Measurements from ENCODE around the gene TCF7L1. TPM values are rescaled to one million over a fixed set of nuclear protein-coding genes. Genes with fewer than 3 reads are reported as not detected.

Gene TCF7L1
- total and polyA plus RNA-seq, 2 of the 13 experiments (the other 11 are each of a cell fraction or from before 2014, with no cell fraction given), result 0.04 to 0.15 TPM

- no peak for TF ChIP-seq ZNF12 (CRISPR knock-in tag; IDR thresholded peaks at IDR 0.05)
These were observed 131.3 kb downstream of the TCF7L1 start (continued) for GRCh38 chr2:85264471-85264870.

DNA sequence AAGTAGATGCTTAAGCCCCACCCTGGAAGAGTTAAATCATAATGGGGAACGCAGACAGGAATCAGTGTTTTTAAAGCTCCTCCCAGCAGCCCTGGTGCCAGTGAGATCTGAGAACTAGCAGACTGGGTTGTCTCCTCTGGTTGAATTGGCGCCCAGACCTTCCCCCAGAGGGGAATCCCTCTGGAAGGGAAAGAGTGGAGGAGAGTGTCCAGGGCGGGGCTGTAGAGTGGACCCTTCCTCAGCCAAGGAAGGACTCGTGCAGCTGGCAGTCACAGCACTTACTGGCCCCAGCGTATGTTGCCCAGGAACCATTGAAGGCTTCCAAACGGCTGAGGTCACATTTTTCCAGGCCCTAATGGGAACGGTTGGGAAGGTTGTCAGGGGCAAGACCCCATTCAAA is 132.1 kb downstream of the TCF7L1 start:
- no peak overlapping the region for H2AFZ ChIP-seq (ENCODE audit: low read length)
- intact Hi-C loops (cut with micrococcal nuclease; ENCODE audit: unreplicated experiment) (no loop called here), in situ Hi-C loops (cut with HindIII; ENCODE audit: extremely low pct_ligation_motif_present, low pct_unique_long_range_greater_than_20kb) (no loop called here)
- 15% methylated on average over 7 of the region's 7 CpGs for WGBS (ENCODE audit: low lambda C conversion rate)
- no TSS peak for BruUV-seq (replicated peaks)
- no peak for FAIRE-seq
- ATAC-seq, result no peak
- DNase-seq (ENCODE audit: low spot score), result no peak
- no peak overlapping the region for H3K4me3 ChIP-seq (replicated peaks in 1 of 3; ENCODE audit: insufficient read depth in 1 of 3, low read depth in 2 of 3, low read length in 3 of 3)
- CTCF ChIA-PET (ENCODE audit: low intra/inter-chr PET ratio, low total read pairs), result interaction anchor here (1.2 to 3.6 kb wide), 3 partner anchors 15 to 34 kb away, joined by 3 to 47 read pairs (median 37); no protein-coding TSS in a partner anchor
- no peaks in the 10 kb centered on the region for H3K9me3 ChIP-seq (ENCODE audit: low read length)
- no peak overlapping the region for H3K4me2 ChIP-seq (ENCODE audit: low read depth, low read length)
- H3K4me1 ChIP-seq (ENCODE audit: insufficient read depth, low read length), result peaks cover 9% of the 10 kb centered on the region
- peaks cover 2 to 39% of the 10 kb centered on the region in 2 experiments; a peak in 3 of 5 replicates for H3K27me3 ChIP-seq (ENCODE audit: control insufficient read depth in 1 of 2, insufficient read depth in 2 of 2, low read length in 2 of 2)
- no peak overlapping the region for H3K27ac ChIP-seq (ENCODE audit: extremely low read length, insufficient read depth, low read length)
- no peaks in the 10 kb centered on the region for H3K79me2 ChIP-seq (ENCODE audit: insufficient read depth, low read length)
- no peak overlapping the region for H3K9ac ChIP-seq (ENCODE audit: insufficient read depth, low read depth, low read length)
- POLR2A ChIA-PET, result no interaction called here
- H4K20me1 ChIP-seq (ENCODE audit: insufficient read depth, low read length), result no peaks in the 10 kb centered on the region; the same call in 1 of the 2 replicates
- H3K36me3 ChIP-seq (replicated peaks in 1 of 2; ENCODE audit: control insufficient read depth in 1 of 2, insufficient read depth in 2 of 2, low read length in 2 of 2), result no peaks in the 10 kb centered on the region
- TF ChIP-seq ZNF503 (CRISPR knock-in tag; IDR thresholded peaks at IDR 0.05) (no peak), NFE2L2 (IDR thresholded peaks at IDR 0.05; ENCODE audit: low read length) (no peak), GLMP (CRISPR knock-in tag; IDR thresholded peaks at IDR 0.05; ENCODE audit: borderline replicate concordance) (no peak), JUN (CRISPR knock-in tag; IDR thresholded peaks at IDR 0.05) (no peak), PAWR (CRISPR knock-in tag; IDR thresholded peaks at IDR 0.05; ENCODE audit: borderline replicate concordance) (no peak), HES4 (CRISPR knock-in tag; IDR thresholded peaks at IDR 0.05; ENCODE audit: borderline replicate concordance) (no peak), NFRKB (IDR thresholded peaks at IDR 0.05) (no peak)
- TF ChIP-seq, protein P1, sequence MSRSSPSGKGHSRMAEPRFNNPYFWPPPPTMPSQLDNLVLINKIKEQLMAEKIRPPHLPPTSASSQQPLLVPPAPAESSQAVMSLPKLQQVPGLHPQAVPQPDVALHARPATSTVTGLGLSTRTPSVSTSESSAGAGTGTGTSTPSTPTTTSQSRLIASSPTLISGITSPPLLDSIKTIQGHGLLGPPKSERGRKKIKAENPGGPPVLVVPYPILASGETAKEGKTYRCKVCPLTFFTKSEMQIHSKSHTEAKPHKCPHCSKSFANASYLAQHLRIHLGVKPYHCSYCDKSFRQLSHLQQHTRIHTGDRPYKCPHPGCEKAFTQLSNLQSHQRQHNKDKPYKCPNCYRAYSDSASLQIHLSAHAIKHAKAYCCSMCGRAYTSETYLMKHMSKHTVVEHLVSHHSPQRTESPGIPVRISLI (CRISPR knock-in tag; IDR thresholded peaks at IDR 0.05; ENCODE audit: borderline replicate concordance), result no peak
- TF ChIP-seq, protein P2, sequence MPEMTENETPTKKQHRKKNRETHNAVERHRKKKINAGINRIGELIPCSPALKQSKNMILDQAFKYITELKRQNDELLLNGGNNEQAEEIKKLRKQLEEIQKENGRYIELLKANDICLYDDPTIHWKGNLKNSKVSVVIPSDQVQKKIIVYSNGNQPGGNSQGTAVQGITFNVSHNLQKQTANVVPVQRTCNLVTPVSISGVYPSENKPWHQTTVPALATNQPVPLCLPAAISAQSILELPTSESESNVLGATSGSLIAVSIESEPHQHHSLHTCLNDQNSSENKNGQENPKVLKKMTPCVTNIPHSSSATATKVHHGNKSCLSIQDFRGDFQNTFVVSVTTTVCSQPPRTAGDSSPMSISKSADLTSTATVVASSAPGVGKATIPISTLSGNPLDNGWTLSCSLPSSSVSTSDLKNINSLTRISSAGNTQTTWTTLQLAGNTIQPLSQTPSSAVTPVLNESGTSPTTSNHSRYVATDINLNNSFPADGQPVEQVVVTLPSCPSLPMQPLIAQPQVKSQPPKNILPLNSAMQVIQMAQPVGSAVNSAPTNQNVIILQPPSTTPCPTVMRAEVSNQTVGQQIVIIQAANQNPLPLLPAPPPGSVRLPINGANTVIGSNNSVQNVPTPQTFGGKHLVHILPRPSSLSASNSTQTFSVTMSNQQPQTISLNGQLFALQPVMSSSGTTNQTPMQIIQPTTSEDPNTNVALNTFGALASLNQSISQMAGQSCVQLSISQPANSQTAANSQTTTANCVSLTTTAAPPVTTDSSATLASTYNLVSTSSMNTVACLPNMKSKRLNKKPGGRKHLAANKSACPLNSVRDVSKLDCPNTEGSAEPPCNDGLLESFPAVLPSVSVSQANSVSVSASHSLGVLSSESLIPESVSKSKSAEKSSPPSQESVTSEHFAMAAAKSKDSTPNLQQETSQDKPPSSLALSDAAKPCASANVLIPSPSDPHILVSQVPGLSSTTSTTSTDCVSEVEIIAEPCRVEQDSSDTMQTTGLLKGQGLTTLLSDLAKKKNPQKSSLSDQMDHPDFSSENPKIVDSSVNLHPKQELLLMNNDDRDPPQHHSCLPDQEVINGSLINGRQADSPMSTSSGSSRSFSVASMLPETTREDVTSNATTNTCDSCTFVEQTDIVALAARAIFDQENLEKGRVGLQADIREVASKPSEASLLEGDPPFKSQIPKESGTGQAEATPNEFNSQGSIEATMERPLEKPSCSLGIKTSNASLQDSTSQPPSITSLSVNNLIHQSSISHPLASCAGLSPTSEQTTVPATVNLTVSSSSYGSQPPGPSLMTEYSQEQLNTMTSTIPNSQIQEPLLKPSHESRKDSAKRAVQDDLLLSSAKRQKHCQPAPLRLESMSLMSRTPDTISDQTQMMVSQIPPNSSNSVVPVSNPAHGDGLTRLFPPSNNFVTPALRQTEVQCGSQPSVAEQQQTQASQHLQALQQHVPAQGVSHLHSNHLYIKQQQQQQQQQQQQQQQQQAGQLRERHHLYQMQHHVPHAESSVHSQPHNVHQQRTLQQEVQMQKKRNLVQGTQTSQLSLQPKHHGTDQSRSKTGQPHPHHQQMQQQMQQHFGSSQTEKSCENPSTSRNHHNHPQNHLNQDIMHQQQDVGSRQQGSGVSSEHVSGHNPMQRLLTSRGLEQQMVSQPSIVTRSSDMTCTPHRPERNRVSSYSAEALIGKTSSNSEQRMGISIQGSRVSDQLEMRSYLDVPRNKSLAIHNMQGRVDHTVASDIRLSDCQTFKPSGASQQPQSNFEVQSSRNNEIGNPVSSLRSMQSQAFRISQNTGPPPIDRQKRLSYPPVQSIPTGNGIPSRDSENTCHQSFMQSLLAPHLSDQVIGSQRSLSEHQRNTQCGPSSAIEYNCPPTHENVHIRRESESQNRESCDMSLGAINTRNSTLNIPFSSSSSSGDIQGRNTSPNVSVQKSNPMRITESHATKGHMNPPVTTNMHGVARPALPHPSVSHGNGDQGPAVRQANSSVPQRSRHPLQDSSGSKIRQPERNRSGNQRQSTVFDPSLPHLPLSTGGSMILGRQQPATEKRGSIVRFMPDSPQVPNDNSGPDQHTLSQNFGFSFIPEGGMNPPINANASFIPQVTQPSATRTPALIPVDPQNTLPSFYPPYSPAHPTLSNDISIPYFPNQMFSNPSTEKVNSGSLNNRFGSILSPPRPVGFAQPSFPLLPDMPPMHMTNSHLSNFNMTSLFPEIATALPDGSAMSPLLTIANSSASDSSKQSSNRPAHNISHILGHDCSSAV (CRISPR knock-in tag; IDR thresholded peaks at IDR 0.05; ENCODE audit: borderline replicate concordance), result no peak

Measured in HepG2 (cell line).